DMS153 (cell line): ENCODE measurements around the gene ARHGDIB.

Source experiments
- DNase-seq: peaks from one replicate; lab custom pipeline; 2025; lab: John Stamatoyannopoulos, UW

Gene ARHGDIB

DNA sequence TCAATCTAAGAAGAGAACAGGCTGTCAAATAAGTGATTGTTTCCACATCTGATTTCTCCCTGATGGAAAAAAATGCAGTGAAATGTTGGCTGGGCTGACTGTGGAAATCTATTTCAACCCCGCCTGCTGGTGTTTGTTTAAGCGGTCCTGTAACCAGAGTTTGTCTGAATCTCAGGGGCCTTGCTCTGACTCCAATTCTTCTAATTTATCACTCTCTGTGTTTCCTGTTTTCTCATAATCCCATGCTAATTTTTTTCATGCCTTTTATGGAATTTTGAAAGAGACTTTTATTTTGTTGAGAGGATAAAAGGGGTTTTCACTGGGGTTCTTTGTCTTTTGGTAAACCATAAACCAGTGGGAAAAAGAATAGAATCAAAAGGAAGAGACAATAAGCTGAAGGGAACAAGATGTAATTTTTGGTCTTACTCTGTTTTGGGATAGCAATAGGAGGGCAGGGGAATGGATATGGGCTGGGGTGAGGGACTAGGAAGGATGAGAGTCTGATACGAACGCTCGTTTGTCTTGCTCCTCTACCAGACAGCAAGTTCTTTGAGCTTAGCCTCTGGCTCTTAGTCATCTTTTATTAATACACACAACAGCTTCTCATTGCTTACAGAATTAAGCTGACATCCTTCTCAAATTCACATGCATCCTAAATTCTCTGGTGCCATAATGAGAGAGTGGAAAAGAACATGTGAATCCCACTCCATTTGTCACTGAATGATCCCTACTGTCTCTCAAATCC lies 67.7 kb downstream of the ARHGDIB start:
- no peak for DNase-seq

DNA sequence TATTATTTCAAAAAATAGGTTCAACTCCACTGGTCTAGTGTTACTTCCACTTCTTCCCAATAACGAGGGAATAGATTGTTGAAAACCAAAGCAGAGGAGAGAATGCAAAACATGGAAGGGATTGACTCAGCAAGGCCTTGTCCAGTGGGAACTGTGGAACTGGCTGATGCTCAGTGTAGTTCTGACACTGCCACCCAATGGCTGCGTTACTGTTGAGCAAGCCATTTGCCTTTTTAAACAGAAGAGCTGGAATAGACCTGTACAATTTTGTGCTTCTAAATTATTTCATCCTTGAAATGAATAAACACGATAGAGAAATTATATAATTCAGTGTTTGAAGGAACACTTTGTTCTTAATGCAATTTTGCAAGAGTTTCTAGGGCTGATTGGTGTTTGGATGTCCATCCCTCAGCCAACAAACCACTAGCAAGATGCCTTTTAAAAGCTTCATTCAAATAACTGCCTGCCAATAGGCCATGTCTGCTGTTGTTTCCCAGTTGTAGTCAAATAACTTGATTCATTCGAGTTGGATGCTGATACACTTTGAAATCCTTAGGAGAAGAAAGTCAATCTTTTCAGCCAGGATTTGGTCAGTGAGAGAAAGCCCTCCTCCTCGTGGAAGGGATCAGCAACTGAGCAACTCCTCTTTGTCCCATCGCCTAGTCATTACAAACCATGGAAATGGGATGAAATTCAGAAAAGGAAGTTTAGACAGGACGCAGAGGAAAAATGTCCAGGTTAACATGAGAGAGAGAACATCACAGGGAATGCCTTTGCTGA lies 68.5 kb downstream of the ARHGDIB start:
- no peak for DNase-seq
